AG09319 (cell line): Measurements from ENCODE around the gene AKIRIN2.

Source experiments
- DNase-seq: peaks from one replicate; pipeline ENCODE4 v3.0.0-alpha.2; 2010; ENCODE audit warnings: low read depth; ENCODE audit errors: extremely low read depth
- CTCF ChIP-seq: IDR thresholded peaks from 2 replicates; pipeline ENCODE4 v1.5.1; 2011; ENCODE audit warnings: low read depth, mild to moderate bottlenecking, inconsistent platforms, low read length, moderate library complexity

Gene AKIRIN2

GRCh38 chr6:87628424-87628823, 73.6 kb downstream of the AKIRIN2 start:
- no peak for DNase-seq
- no peak for TF ChIP-seq CTCF
